ENCODE data around the gene SRD5A3. TPM values are rescaled to one million over a fixed set of nuclear protein-coding genes. Genes with fewer than 3 reads are reported as not detected.

SRD5A3 gene
- total RNA-seq, 1 donor from 2014 or later = 6.8 TPM

DNA sequence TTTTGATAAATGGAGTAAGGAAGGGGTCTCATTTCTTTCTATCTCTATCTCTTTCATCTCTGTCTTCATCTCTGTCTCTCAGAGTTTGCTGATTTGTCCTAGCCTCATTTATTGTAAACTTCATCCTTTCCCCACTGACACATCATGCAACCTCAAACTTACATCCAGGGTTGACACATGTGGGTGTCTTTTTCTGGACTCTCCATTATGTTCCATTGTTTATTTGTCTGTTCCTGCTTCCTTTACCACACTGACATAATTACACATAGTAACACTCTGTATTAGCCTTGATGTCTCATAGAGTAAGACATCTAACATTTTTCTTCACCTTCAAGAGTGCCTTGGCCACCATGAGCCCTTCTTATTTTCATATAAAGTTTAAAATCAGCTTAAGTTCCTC lies 8.1 kb upstream of the SRD5A3 start:
- DNase-seq = no peak
- intact Hi-C loops (cut with micrococcal nuclease) = no loop called here
- Histone ChIP-seq H3K4me1 (no peaks in the 10 kb centered on the region), H3K9me3 (replicated peaks) (no peaks in the 10 kb centered on the region), H3K27me3 (ENCODE audit: low read depth) (no peaks in the 10 kb centered on the region), H3K36me3 (no peaks in the 10 kb centered on the region), H3K4me3 (no peak overlapping the region), H3K27ac (replicated peaks) (no peak overlapping the region)
- TF ChIP-seq CTCF (IDR thresholded peaks at IDR 0.05; ENCODE audit: borderline replicate concordance) = no peak

- Histone ChIP-seq H3K9me3 (replicated peaks) (no peaks in the 10 kb centered on the region), H3K4me1 (no peaks in the 10 kb centered on the region), H3K4me3 (no peak overlapping the region), H3K27ac (replicated peaks) (no peak overlapping the region), H3K27me3 (ENCODE audit: low read depth) (no peaks in the 10 kb centered on the region), H3K36me3 (no peaks in the 10 kb centered on the region)
- no peak for TF ChIP-seq CTCF (IDR thresholded peaks at IDR 0.05; ENCODE audit: borderline replicate concordance)
- intact Hi-C loops (cut with micrococcal nuclease) = no loop called here
- no peak for DNase-seq
These were observed 7.6 kb upstream of the SRD5A3 start for GRCh38 chr4:55338486-55338885.

DNA sequence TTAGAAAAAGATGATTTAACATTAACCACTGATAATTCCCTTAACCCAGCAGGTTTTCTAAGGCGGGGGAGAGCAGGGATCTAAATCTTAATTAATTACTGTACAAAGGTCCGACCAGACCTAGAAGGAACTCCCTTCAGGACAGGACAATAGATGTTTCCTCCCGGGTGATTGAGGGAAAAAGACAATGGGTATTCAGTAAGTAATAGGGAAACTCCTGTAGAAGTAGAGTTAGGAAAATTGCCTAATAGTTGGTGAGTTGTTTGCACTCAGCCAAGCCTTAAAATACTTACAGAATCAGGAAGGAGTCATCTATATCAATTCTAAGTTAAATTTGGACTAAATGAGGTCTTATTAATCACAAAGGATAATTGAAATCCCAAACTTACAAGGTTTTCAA lies 5.8 kb upstream of the SRD5A3 start:
- no peak for TF ChIP-seq CTCF (IDR thresholded peaks at IDR 0.05; ENCODE audit: borderline replicate concordance)
- intact Hi-C loops (cut with micrococcal nuclease) = loop anchor here (10.0 kb wide), 1 partner anchor 205 kb away; the partner anchor contains the start of gene CLOCK
- H3K36me3 ChIP-seq = no peaks in the 10 kb centered on the region

DNA sequence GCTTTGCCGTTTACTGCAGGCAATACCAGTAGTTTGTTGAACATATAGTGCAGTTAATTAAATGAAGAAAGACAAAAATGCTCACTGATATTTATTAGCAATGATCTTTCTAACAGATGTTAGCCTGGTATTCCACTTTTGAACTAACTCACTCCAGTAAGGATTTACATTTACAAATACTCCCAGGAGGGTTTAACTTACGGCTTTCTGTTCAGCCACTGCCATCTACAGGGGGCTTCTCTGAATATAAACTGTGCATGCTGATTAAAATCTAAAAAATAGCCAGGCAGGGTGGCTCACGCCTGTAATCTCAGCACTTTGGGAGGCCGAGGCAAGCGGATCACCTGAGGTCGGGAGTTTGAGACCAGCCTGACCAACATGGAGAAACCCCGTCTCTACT lies 2.2 kb upstream of the SRD5A3 start:
- intact Hi-C loops (cut with micrococcal nuclease) = loop anchor here (10.0 kb wide), 1 partner anchor 201 kb away; the partner anchor contains the start of gene CLOCK
- no peaks in the 10 kb centered on the region for H3K9me3 ChIP-seq (replicated peaks)
- no peak for DNase-seq
- H3K36me3 ChIP-seq = no peaks in the 10 kb centered on the region
- H3K27ac ChIP-seq (replicated peaks) = no peak overlapping the region
- no peak for TF ChIP-seq CTCF (IDR thresholded peaks at IDR 0.05; ENCODE audit: borderline replicate concordance)
- H3K27me3 ChIP-seq (ENCODE audit: low read depth) = no peaks in the 10 kb centered on the region
- peaks cover 30% of the 10 kb centered on the region for H3K4me1 ChIP-seq
- H3K4me3 ChIP-seq = no peak overlapping the region

More for the DNA sequence above, 5.8 kb upstream of the SRD5A3 start:
- DNase-seq = no peak
- Histone ChIP-seq H3K4me1 (no peaks in the 10 kb centered on the region), H3K27me3 (ENCODE audit: low read depth) (no peaks in the 10 kb centered on the region), H3K27ac (replicated peaks) (no peak overlapping the region), H3K9me3 (replicated peaks) (no peaks in the 10 kb centered on the region), H3K4me3 (no peak overlapping the region)

GRCh38 chr4:55345054-55345453 lies 988 bp upstream of the SRD5A3 start:
- no peaks in the 10 kb centered on the region for H3K36me3 ChIP-seq
- TF ChIP-seq CTCF (IDR thresholded peaks at IDR 0.05; ENCODE audit: borderline replicate concordance) = no peak
- intact Hi-C loops (cut with micrococcal nuclease) = loop anchor here (10.0 kb wide), 1 partner anchor 200 kb away; the partner anchor contains the start of gene CLOCK
- H3K4me1 ChIP-seq = peaks cover 30% of the 10 kb centered on the region
- H3K27ac ChIP-seq (replicated peaks) = no peak overlapping the region
- no peaks in the 10 kb centered on the region for H3K9me3 ChIP-seq (replicated peaks)
- no peak overlapping the region for H3K4me3 ChIP-seq
- no peaks in the 10 kb centered on the region for H3K27me3 ChIP-seq (ENCODE audit: low read depth)
- no peak for DNase-seq

Measured in left ventricle myocardium inferior (tissue), 1 donor.